GM19099 (cell line): Measurements from ENCODE around the gene HS6ST3.

Experiments used
- POLR2A ChIP-seq: IDR thresholded peaks from 3 replicates; pipeline ENCODE4 v1.6.1; 2011; ENCODE audit warnings: low read depth; ENCODE audit not compliant: insufficient read length; ENCODE audit errors: extremely low read depth

Gene HS6ST3

DNA sequence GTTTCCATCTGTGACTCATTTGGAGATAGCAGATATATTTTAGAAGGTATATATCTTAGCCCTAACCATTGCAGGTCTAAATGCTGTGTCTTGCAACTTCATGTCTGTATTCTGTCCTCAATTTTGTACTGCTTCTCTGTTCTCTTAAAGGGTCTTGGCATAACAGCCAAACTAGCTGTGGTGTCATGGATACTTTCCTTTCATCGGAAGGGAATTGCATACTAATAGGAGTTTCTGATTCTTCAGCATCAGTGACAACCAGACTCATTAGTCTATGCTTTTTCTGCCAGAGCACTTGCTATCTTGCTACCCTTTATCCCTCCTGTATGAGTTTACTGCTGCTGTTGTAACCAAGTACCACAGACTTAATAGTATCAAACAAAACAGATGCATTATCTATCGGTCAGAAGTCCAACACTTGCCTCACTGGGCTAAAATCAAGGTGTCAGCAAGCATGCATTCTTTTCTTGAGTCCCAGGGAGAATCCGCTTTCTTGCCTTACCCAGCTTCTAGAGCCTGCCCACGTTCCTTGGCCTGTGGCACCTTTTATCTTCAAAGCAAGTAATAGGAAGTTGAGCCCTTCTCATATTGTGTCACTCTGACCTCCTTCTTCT is 253.1 kb downstream of the HS6ST3 start:
- TF ChIP-seq POLR2A: no peak

DNA sequence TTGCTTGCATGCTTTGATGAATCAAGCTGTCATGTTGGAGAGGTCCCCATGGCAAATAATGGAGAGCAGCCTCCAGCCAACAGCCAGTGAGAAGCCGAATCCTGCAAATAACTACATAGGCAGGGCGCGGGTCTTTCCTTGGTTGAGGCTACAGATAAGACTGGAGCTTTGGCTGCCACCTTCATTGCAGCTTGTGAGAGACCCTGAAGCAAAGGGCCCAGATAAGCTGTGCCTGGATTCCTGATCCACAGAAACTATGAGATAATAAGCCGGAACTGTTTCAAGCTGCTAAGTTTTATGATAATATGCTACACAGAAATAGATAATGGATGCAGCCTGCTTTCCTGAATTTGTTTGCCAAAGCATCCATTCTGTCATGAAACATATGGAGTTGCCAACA is 257.0 kb downstream of the HS6ST3 start:
- no peak for TF ChIP-seq POLR2A

DNA sequence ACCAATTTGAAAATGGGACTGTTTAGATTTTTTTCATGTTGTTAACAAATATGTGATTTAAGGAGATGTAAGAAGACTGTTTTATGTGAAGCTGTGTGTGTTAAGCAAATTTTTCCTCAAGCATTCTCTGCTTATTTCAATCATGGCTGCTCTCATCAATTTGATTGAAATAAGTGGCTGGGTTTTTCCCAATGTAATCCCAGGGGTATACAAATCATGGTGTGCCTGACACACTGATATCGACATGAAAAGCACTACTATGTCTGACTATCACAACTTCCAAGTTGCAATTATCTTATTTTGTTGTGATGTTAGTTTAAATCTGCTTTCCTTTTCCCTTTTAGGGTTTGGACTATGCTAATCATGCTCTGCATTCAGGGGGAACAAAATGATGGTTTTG is 283.7 kb downstream of the HS6ST3 start:
- TF ChIP-seq POLR2A: no peak

DNA sequence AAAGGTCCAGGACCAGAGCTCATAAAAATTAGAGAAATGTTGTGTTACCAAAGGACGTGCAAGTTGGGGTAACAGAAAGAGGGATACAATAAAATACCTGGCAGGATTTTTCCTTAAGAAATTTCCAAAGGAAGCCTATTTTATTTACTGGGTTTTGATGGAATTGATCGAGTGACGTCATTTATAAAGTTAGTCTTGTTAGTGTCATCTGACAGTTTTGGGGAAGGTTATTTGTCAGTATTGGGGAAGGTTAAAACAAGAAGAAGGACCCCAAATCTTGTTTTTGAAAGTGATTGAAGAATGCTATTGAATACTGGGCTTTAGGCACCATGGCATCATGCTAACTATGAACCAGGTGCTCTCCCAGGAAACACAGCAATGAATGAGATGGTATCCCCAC is 287.9 kb downstream of the HS6ST3 start:
- no peak for TF ChIP-seq POLR2A

DNA sequence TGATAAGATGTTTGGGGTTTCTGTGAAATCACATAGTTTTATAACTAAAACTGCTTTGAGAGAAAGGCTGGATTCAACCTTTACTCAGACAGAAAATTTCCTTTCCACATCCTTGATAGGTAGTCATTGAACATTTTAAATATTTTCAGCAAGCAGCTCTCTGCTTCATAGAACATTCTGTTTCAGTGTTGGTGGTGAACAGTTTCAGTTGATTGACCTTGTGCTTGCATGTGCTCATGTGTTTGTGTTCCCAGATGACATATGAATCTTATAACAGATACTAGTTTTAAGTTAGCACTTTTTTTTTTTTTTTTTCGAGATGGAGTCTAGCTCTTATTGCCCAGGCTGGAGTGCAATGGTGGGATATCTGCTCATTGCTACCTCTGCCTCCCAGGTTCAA is 290.1 kb downstream of the HS6ST3 start:
- TF ChIP-seq POLR2A: no peak

DNA sequence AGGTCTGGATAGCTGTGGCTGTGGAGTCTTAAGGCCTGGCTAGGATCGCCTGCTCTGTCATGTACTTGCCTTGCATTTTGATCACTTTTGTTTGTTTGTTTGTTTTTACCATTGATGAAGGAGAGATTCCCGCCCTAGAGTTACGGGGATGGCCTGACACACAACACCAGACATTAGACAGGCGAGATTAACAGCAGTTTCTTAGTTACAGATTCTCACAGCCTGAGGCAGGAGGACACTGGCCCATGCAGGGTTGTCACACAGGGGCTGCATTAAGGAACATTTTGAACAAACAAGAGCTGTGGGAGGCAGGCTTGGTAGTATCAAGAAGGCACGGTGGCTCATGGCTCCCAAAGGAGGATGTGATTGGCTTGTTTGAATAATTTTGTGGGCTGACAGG is 291.8 kb downstream of the HS6ST3 start:
- TF ChIP-seq POLR2A: no peak

DNA sequence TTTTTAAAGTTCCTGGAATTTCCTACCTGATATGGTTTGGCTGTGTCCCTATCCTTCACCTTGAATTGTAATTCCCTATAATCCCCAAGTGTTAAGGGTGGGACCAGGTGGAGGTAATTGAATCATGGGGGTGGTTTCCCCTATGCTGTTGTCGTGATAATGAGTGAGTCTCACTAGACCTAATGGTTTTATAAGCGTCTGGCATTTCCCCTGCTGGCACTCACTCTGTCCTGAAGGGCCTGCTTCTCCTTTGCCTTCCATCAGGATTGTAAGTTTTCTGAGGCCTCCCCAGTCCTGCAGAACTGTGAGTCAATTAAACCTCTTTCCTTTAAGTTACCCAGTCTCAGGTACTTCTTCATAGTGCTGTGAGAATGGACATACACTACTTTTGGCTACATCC is 298.7 kb downstream of the HS6ST3 start:
- TF ChIP-seq POLR2A: no peak

DNA sequence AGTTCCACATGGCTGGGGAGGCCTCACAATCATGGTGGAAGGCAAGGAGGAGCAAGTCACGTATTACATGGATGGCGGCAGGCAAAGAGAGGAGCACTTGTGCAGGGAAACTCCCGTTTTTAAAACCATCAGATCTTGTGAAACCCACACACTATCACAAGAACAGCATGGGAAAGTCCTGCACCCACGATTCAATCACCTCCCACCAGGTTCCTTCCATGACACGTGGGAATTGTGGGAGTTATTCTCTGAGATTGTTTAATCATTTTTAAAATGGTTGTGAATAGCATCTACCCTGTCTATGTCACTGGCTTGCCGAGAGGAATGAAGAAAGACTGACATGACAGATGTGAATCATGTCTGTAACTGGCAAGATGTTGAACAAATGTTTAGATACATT is 301.7 kb downstream of the HS6ST3 start:
- no peak for TF ChIP-seq POLR2A

DNA sequence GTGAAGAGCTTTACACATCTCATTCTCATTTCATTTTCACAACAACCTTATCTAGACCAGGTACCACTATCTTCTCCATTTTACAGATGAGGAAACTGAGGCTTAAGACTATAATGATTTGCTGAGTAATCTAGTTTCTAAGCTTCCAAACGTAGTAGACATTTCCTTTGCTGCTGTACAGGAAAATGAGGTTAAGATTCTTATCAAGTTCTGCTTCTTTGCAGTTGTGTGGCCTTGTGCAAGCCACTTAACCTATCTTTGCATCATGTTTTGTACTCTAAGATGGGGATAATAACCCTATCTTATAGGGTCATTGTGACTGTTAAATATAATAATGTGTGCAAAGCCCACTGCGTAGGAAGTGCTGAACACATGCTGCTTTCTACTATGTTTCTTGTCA is 307.9 kb downstream of the HS6ST3 start:
- no peak for TF ChIP-seq POLR2A

DNA sequence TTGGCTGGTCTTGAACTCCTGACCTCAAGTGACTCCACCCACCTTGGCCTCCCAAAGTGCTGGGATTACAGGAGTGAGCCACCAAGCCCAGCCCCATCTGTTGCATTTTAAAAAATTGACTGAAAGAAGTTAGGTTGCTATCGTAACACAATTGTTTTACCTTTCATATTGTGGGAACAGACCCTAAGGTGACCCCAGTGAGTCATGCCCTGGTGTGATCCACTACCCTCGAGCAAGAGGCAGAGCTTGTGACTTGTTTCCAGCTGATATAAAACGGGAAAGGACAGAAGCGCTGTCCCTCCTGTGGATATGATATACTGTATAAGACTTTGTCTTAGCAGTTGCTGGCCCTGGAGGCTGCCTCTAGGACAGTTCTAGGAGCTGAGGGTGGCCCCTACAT is 308.6 kb downstream of the HS6ST3 start:
- TF ChIP-seq POLR2A: no peak

DNA sequence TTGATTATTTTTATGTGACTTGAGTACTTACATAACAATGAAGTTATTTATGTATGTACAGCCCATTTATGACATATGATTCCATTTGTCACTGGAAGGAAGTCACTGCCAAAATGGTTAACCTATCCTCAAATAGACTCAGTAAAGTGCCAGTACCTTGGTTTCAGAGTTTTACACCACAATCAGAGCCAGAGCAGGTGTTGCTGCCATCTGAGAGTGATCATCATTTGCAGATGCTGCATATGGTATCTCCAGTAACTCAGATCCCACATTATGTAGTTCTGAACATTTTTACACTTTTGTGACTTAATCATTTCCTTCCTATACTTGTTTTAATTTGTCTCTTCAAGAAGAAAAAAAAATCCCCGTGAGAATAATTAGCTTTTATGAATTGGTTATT is 313.3 kb downstream of the HS6ST3 start:
- no peak for TF ChIP-seq POLR2A

DNA sequence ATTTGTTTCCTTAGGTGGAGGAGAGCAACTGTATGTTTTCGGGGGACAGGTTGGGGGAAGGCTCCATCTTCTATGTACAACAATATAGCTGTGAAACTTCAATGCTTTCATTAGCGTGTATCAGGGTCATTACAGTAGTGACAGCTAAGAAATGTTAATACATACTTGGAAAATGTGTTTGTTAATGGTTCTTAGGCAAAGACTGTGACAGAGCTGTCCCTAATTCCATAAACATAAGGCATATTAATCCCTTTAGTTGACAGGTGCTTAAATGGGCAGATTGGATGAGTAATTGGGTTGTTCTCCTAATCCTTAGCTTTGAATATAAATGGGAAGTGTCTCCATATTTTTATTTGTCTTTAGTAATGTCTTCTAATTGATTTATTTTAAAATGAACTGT is 313.7 kb downstream of the HS6ST3 start:
- TF ChIP-seq POLR2A: no peak

DNA sequence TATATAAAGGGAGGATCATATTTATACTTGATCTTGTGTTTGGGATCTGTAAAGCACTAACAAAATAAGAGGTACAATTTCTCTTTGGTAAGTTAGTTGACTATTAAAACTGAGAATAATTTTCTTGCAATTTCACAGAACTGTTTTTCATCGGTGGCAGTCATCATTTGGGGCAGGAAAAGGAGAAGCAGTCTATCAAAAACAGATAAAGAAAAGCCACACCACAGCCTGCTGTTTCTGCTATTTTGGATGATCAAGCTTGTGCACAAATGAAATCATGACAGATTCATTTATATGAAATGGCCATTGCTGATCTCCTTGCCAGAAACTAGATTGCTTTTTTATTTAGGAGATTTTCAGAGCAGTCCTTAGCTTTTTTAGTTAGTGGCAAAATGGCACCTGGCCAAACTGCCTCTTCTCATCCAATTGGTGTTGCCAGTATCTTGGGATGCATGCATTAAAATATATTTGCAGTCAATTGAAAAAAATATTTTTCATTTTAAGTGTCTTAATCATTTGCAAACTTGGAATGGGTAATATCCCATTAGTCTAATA is 326.0 kb downstream of the HS6ST3 start:
- TF ChIP-seq POLR2A: no peak

DNA sequence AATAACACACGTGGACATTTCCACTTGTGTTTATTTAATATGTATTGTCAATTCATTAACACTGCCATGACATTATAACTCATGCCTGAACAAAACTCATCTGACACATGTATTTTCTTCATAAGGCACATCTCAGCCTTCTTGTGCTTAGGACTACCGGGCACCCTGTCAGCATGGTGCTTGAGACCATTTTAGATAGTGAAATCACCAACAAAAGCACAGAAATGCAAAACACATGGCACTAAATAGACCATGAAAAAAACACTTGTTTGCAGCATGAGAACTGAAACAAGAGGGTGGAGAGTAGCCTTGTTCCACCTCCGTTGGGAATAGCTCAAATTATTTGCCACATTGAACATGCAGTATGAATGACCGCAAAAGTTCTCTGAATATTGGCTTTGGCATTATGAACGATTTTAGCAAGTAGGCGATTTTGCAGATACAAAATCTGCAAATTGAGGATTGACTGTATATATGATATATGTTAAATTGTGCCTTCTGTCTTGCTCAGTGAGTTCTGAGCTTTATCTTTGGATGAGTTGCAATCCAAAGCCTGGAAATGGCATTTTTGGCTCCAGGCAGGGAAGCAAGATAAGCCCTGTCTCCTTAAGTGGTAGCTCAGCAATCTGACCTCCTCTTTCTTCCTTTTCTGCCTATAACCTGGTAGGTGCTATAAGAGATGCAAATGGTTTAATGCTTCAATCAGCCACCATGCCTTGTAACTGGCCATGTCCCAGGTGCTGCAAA is 328.2 kb downstream of the HS6ST3 start:
- TF ChIP-seq POLR2A: no peak

DNA sequence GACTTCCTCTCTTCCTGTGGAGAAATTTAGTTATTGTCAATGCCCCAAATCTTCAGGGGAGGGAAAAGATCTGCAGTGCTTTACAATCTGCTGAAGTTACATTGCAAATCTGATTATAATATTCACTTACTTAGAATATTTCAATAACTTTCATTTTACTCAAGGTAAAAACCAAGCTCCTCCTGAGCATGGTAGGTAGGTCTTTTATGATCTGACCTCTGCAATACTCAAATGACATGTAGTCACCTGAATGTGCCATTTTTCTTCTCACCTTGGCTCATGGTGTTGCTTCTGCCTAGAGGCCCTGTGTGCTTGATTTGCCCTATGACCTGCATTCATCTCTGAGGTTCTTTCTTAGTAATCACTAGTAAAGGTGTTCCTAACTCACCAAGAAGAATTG is 331.4 kb downstream of the HS6ST3 start:
- no peak for TF ChIP-seq POLR2A

DNA sequence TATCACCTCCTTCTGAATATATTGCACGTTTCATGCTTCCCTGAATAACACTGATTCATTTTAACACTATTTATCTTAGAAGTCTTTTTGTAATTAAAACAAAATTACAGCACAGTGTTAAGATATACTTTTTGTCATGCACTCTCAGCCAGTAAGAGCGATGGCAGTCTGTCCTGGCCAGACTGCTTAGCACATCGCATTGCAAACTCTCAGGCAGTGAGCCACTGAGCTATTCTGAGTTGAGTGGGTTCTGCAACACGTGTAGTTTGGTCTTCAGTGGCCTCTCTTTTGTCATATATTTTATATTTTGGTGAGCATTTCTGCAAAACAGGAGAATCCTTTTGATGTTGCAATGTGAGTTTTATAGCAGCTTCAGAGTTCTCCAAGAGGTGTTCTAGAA is 332.1 kb downstream of the HS6ST3 start:
- no peak for TF ChIP-seq POLR2A

DNA sequence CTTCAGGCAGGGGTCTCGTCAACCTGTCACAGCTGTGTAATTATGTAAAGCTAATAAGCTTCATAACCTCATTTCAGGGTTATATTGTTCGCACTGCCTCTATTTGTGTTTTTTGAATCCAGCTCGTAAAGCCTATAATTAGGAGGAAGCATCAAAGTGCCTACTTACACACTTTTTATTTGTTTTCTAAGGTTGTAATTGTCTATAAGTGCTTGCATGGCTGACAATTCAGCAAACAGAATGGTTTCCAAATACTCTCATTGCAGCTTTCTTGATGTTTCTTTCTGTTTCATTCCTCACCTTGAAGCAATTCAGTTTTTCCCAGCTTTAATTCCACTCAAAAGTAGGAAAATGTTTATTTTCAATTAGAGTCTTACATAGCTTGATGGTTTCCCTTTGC is 336.3 kb downstream of the HS6ST3 start:
- TF ChIP-seq POLR2A: no peak

DNA sequence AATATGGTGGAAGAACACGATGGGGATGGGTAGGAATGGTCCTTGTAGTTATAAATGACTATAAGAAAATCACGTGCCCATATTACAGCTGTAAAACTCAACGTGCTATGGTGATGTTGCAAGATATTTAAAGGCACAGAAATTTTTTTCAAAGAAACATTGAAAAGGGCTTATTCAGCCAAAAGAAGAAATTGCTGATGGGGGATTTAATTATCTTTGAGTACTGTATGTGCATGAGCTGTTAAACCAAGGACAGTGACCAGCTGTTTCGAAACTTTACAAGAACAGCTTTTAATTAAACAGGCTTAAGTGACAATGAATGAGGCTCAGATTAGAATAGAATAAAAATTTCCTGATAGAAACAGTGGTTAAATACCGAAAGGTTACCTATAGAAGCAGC is 339.0 kb downstream of the HS6ST3 start:
- TF ChIP-seq POLR2A: no peak
